ENCODE results near the gene MSTO1. TPM values are rescaled to one million over a fixed set of nuclear protein-coding genes. Genes with fewer than 3 reads are reported as not detected.
"Not testable (repeated sequence)": the region's sequence is repeated elsewhere in the genome, so short reads cannot be mapped to it uniquely, and the experiment has no call there.

The MSTO1 gene
- 32.0 TPM for polyA plus RNA-seq (2013, experiment 1 of 2)
- 30.2 TPM for polyA plus RNA-seq (2013, experiment 2 of 2)

GRCh38 chr1:155609515-155610256 lies at the start of gene MSTO1:
Gene MSTO1, plus strand, starts transcription at chr1:155610218. Its CDS starts 31 bp downstream, at chr1:155610249.
- Histone ChIP-seq H3K9me3 (ENCODE audit: control insufficient read depth, low read length) (no peaks in the 10 kb centered on the region), H3K36me3 (ENCODE audit: control insufficient read depth, insufficient read depth, low read length) (peaks cover 17% of the 10 kb centered on the region), H3K27ac (ENCODE audit: low read depth, low read length, severe bottlenecking) (peak within 1 kb of the TSS; percentile 88), H3K4me3 (ENCODE audit: extremely low read depth, insufficient read depth, low read length, poor library complexity, severe bottlenecking) (peak within 1 kb of the TSS; percentile 49), H3K4me1 (ENCODE audit: control insufficient read depth, insufficient read depth, low read length, poor library complexity, severe bottlenecking) (no peaks in the 10 kb centered on the region)
- WGBS, 2 experiments (ENCODE audit: insufficient coverage in 2 of 2) = 0 to 9% methylated on average over 23 to 27 of the region's 47 CpGs

GRCh38 chr1:155561779-155562580 lies 48.0 kb upstream of the MSTO1 start:
- H3K9me3 ChIP-seq (ENCODE audit: control insufficient read depth, low read length); H3K4me1 ChIP-seq (ENCODE audit: control insufficient read depth, insufficient read depth, low read length, poor library complexity, severe bottlenecking): not testable (repeated sequence)
- Histone ChIP-seq H3K4me3 (ENCODE audit: extremely low read depth, insufficient read depth, low read length, poor library complexity, severe bottlenecking) (peak overlapping the region; percentile 76), H3K36me3 (ENCODE audit: control insufficient read depth, insufficient read depth, low read length) (peaks cover 29% of the 10 kb centered on the region), H3K27ac (ENCODE audit: low read depth, low read length, severe bottlenecking) (peak overlapping the region; percentile 99)
- 0% methylated on average over 18 to 21 of the region's 56 CpGs for WGBS, 2 experiments (ENCODE audit: insufficient coverage in 2 of 2)

GRCh38 chr1:155562581-155563376 lies 47.2 kb upstream of the MSTO1 start, which contains the start of gene ASH1L:
Gene ASH1L, minus strand, starts transcription at chr1:155562803. Its CDS starts 41,284 bp downstream, at chr1:155521519.
- WGBS, 2 experiments (ENCODE audit: insufficient coverage in 2 of 2) = 0% methylated on average over 27 to 54 of the region's 87 CpGs
- peaks cover 31% of the 10 kb centered on the region for H3K36me3 ChIP-seq (ENCODE audit: control insufficient read depth, insufficient read depth, low read length)
- H3K4me1 ChIP-seq (ENCODE audit: control insufficient read depth, insufficient read depth, low read length, poor library complexity, severe bottlenecking) = no peaks in the 10 kb centered on the region

GRCh38 chr1:155563377-155564022 lies 46.5 kb upstream of the MSTO1 start:
- H3K27ac ChIP-seq (ENCODE audit: low read depth, low read length, severe bottlenecking) = peak overlapping the region; percentile 99
- not testable (repeated sequence) for H3K9me3 ChIP-seq (ENCODE audit: control insufficient read depth, low read length); H3K4me1 ChIP-seq (ENCODE audit: control insufficient read depth, insufficient read depth, low read length, poor library complexity, severe bottlenecking)
- H3K36me3 ChIP-seq (ENCODE audit: control insufficient read depth, insufficient read depth, low read length) = peaks cover 32% of the 10 kb centered on the region
- WGBS, 2 experiments (ENCODE audit: insufficient coverage in 2 of 2) = 3 to 6% methylated on average over 6 of the region's 19 CpGs
- peak overlapping the region; percentile 76 for H3K4me3 ChIP-seq (ENCODE audit: extremely low read depth, insufficient read depth, low read length, poor library complexity, severe bottlenecking)

More at GRCh38 chr1:155562581-155563376, 47.2 kb upstream of the MSTO1 start, which contains the start of gene ASH1L:
- peak within 1 kb of the TSS; percentile 99 for H3K27ac ChIP-seq (ENCODE audit: low read depth, low read length, severe bottlenecking)
- peak within 1 kb of the TSS; percentile 76 for H3K4me3 ChIP-seq (ENCODE audit: extremely low read depth, insufficient read depth, low read length, poor library complexity, severe bottlenecking)
- no peaks in the 10 kb centered on the region for H3K9me3 ChIP-seq (ENCODE audit: control insufficient read depth, low read length)

GRCh38 chr1:155569988-155570592 lies 39.9 kb upstream of the MSTO1 start:
- H3K9me3 ChIP-seq (ENCODE audit: control insufficient read depth, low read length) = no peaks in the 10 kb centered on the region
- H3K27ac ChIP-seq (ENCODE audit: low read depth, low read length, severe bottlenecking) = no peak overlapping the region
- H3K36me3 ChIP-seq (ENCODE audit: control insufficient read depth, insufficient read depth, low read length) = peaks cover 50% of the 10 kb centered on the region
- 96 to 100% methylated on average over 4 of the region's 6 CpGs for WGBS, 2 experiments (ENCODE audit: insufficient coverage in 2 of 2)
- no peaks in the 10 kb centered on the region for H3K4me1 ChIP-seq (ENCODE audit: control insufficient read depth, insufficient read depth, low read length, poor library complexity, severe bottlenecking)
- no peak overlapping the region for H3K4me3 ChIP-seq (ENCODE audit: extremely low read depth, insufficient read depth, low read length, poor library complexity, severe bottlenecking)

GRCh38 chr1:155570593-155570990 lies 39.4 kb upstream of the MSTO1 start:
- Histone ChIP-seq H3K9me3 (ENCODE audit: control insufficient read depth, low read length) (no peaks in the 10 kb centered on the region), H3K4me3 (ENCODE audit: extremely low read depth, insufficient read depth, low read length, poor library complexity, severe bottlenecking) (no peak overlapping the region), H3K4me1 (ENCODE audit: control insufficient read depth, insufficient read depth, low read length, poor library complexity, severe bottlenecking) (no peaks in the 10 kb centered on the region), H3K27ac (ENCODE audit: low read depth, low read length, severe bottlenecking) (no peak overlapping the region), H3K36me3 (ENCODE audit: control insufficient read depth, insufficient read depth, low read length) (peaks cover 46% of the 10 kb centered on the region)
- WGBS, 2 experiments (ENCODE audit: insufficient coverage in 2 of 2) = no CpG with 5 or more reads among the region's 4 CpGs

GRCh38 chr1:155574077-155574476 lies 35.9 kb upstream of the MSTO1 start:
- H3K27ac ChIP-seq (ENCODE audit: low read depth, low read length, severe bottlenecking) = no peak overlapping the region
- peaks cover 21% of the 10 kb centered on the region for H3K36me3 ChIP-seq (ENCODE audit: control insufficient read depth, insufficient read depth, low read length)
- H3K9me3 ChIP-seq (ENCODE audit: control insufficient read depth, low read length) = no peaks in the 10 kb centered on the region
- 95 to 100% methylated on average over 2 to 3 of the region's 3 CpGs for WGBS, 2 experiments (ENCODE audit: insufficient coverage in 2 of 2)
- H3K4me3 ChIP-seq (ENCODE audit: extremely low read depth, insufficient read depth, low read length, poor library complexity, severe bottlenecking) = no peak overlapping the region
- H3K4me1 ChIP-seq (ENCODE audit: control insufficient read depth, insufficient read depth, low read length, poor library complexity, severe bottlenecking) = no peaks in the 10 kb centered on the region

- H3K4me3 ChIP-seq (ENCODE audit: extremely low read depth, insufficient read depth, low read length, poor library complexity, severe bottlenecking); H3K9me3 ChIP-seq (ENCODE audit: control insufficient read depth, low read length); H3K27ac ChIP-seq (ENCODE audit: low read depth, low read length, severe bottlenecking); H3K4me1 ChIP-seq (ENCODE audit: control insufficient read depth, insufficient read depth, low read length, poor library complexity, severe bottlenecking): not testable (repeated sequence)
- 90% methylated on average over 4 of the region's 6 CpGs; no CpG with 5 or more reads in 1 of the 2 experiments for WGBS, 2 experiments (ENCODE audit: insufficient coverage in 2 of 2)
- peaks cover 10% of the 10 kb centered on the region for H3K36me3 ChIP-seq (ENCODE audit: control insufficient read depth, insufficient read depth, low read length)
Observed at GRCh38 chr1:155575608-155576007, 34.4 kb upstream of the MSTO1 start.

GRCh38 chr1:155583846-155584245 lies 26.2 kb upstream of the MSTO1 start:
- H3K4me1 ChIP-seq (ENCODE audit: control insufficient read depth, insufficient read depth, low read length, poor library complexity, severe bottlenecking); H3K4me3 ChIP-seq (ENCODE audit: extremely low read depth, insufficient read depth, low read length, poor library complexity, severe bottlenecking); H3K27ac ChIP-seq (ENCODE audit: low read depth, low read length, severe bottlenecking); H3K36me3 ChIP-seq (ENCODE audit: control insufficient read depth, insufficient read depth, low read length); H3K9me3 ChIP-seq (ENCODE audit: control insufficient read depth, low read length): not testable (repeated sequence)
- 92 to 93% methylated on average over 5 of the region's 6 CpGs for WGBS, 2 experiments (ENCODE audit: insufficient coverage in 2 of 2)

All from mesodermal cell (in vitro differentiated cells).